Natural killer cell (primary cell): ENCODE measurements around the gene HEATR9. TPM values are rescaled to one million over a fixed set of nuclear protein-coding genes. Genes with fewer than 3 reads are reported as not detected.
A peak's percentile ranks its signal among the peaks of the same experiment; 100 is the strongest.

Experiments
- ATAC-seq, 3 donors: fragments of 150-1000 bp in 2 of 3; fragments of 200-7000 bp in 1 of 3; cut with Tn5 transposase; 1 replicate in 1 of 3; 2 replicates in 2 of 3; pipeline ENCODE4 v1.10.0; 2021; ENCODE audit warnings: mild to moderate bottlenecking in 2 of 3, moderate library complexity in 2 of 3
- DNase-seq, 2 donors: peaks; one replicate each; pipeline versions ENCODE4 v3.0.0 to v3.0.0-alpha.2; 2013 to 2021; ENCODE audit warnings: mixed read lengths in 1 of 2
- H3K27ac ChIP-seq: one replicate; pipeline ENCODE4 v1.5.1; 2013; ENCODE audit warnings: mild to moderate bottlenecking, low read length
- H3K27me3 ChIP-seq: one replicate; pipeline ENCODE4 v1.6.1; 2013; ENCODE audit warnings: low read length; ENCODE audit not compliant: control insufficient read depth, insufficient read depth
- H3K36me3 ChIP-seq: one replicate; pipeline ENCODE4 v1.6.1; 2013; ENCODE audit warnings: low read length; ENCODE audit not compliant: control insufficient read depth, insufficient read depth
- H3K4me1 ChIP-seq: one replicate; pipeline ENCODE4 v1.6.1; 2013; ENCODE audit warnings: low read length; ENCODE audit not compliant: control insufficient read depth, insufficient read depth
- H3K4me3 ChIP-seq: one replicate; pipeline ENCODE4 v1.5.1; 2013; ENCODE audit warnings: low read length
- H3K9me3 ChIP-seq: one replicate; pipeline ENCODE4 v1.6.1; 2013; ENCODE audit warnings: low read length; ENCODE audit not compliant: control insufficient read depth, insufficient read depth
- H3K27ac Mint-ChIP-seq, 2 donors: one replicate each; pipeline ENCODE4 v1.8.0; 2022; ENCODE audit warnings: mild to moderate bottlenecking in 2 of 2, mixed read lengths in 2 of 2, moderate library complexity in 1 of 2
- H3K27me3 Mint-ChIP-seq, 2 donors: one replicate each; pipeline ENCODE4 v1.8.0; 2022; ENCODE audit warnings: low read depth in 2 of 2, mixed read lengths in 2 of 2
- H3K36me3 Mint-ChIP-seq: one replicate; pipeline ENCODE4 v1.8.0; 2022; ENCODE audit warnings: mixed read lengths
- H3K4me1 Mint-ChIP-seq, 2 donors: one replicate each; pipeline ENCODE4 v1.8.0; 2022; ENCODE audit warnings: mixed read lengths in 2 of 2
- H3K4me3 Mint-ChIP-seq: one replicate; pipeline ENCODE4 v1.8.0; 2022; ENCODE audit warnings: mild to moderate bottlenecking, moderate library complexity, mixed read lengths
- H3K9me3 Mint-ChIP-seq, 2 donors: one replicate each; pipeline ENCODE4 v1.8.0; 2022; ENCODE audit warnings: mixed read lengths in 2 of 2
- CTCF ChIP-seq: fragments of 200-600 bp; IDR thresholded peaks from one replicate; pipeline ENCODE4 v1.8.0; 2022; ENCODE audit warnings: antibody characterized with exemption
- WGBS: methylation state at CpG from one replicate; pipeline ENCODE4 v1.1.7; 2013; ENCODE audit warnings: missing lambda C conversion rate; ENCODE audit not compliant: insufficient coverage; 5-methylcytosine and 5-hydroxymethylcytosine counted together
- intact Hi-C: fragments of 100-400 bp; cut with micrococcal nuclease; formaldehyde crosslinking; loops from one replicate; pipeline ENCODE4 v1.14.2; 2022
- total RNA-seq, 4 donors: library from RNA; stranded (reverse); fragments of 120-200 nt in 1 of 4; gene quantifications; one replicate each; pipeline versions ENCODE4 v1.2.3 to v1.2.4, GENCODE V29; 2013 to 2022

Gene HEATR9
- total RNA-seq, 3 donors from 2014 or later (not counting 1 experiment from before 2014, with no cell fraction given) = 10.0 to 24.1 (median 15.1) TPM

GRCh38 chr17:35889818-35890773 lies 21.4 kb upstream of the HEATR9 start:
- ATAC-seq = peak; percentile 21 to 51 (median 32)
- Mint-ChIP-seq H3K4me1 (peaks cover 67 to 82% of the 10 kb centered on the region in 2 donors), H3K4me3 (peak overlapping the region; percentile 80), H3K27ac (peak overlapping the region; percentile 97 to 98), H3K27me3 (no peaks in the 10 kb centered on the region), H3K36me3 (no peaks in the 10 kb centered on the region), H3K9me3 (no peaks in the 10 kb centered on the region)
- H3K4me3 ChIP-seq = no peak overlapping the region
- no peaks in the 10 kb centered on the region for H3K36me3 ChIP-seq
- 75% methylated on average over 1 of the region's 2 CpGs for WGBS
- TF ChIP-seq CTCF = no peak
- peaks cover 79% of the 10 kb centered on the region for H3K4me1 ChIP-seq
- peak in 1 of 2 donors; percentile 62 for DNase-seq
- H3K27me3 ChIP-seq = no peaks in the 10 kb centered on the region
- peak overlapping the region; percentile 76 for H3K27ac ChIP-seq
- no peaks in the 10 kb centered on the region for H3K9me3 ChIP-seq
- intact Hi-C loops = loop anchor here (1.0 to 5.0 kb wide), 6 partner anchors 8 to 648 kb away; partner anchors contain the start of genes CCL4L2, CCL5 and SLFN5

- H3K4me3 ChIP-seq = no peak overlapping the region
- peak overlapping the region; percentile 76 for H3K27ac ChIP-seq
- peaks cover 71% of the 10 kb centered on the region for H3K4me1 ChIP-seq
- peak overlapping the region; percentile 97 to 98 for H3K27ac Mint-ChIP-seq
- intact Hi-C loops = loop anchor here (1.0 kb wide), 2 partner anchors 9 kb away; partner anchors contain the start of gene CCL5
- H3K36me3 Mint-ChIP-seq = no peaks in the 10 kb centered on the region
- H3K27me3 ChIP-seq = no peaks in the 10 kb centered on the region
- H3K4me1 Mint-ChIP-seq = peaks cover 58 to 75% of the 10 kb centered on the region in 2 donors
- no peak for TF ChIP-seq CTCF
- H3K4me3 Mint-ChIP-seq = peak overlapping the region; percentile 72
- no peaks in the 10 kb centered on the region for H3K9me3 Mint-ChIP-seq
- peak; percentile 55 to 80 (median 68) for ATAC-seq
- H3K27me3 Mint-ChIP-seq = no peaks in the 10 kb centered on the region
- 5% methylated on average over 2 of the region's 2 CpGs for WGBS
- DNase-seq = peak; percentile 41 to 70
- H3K36me3 ChIP-seq = no peaks in the 10 kb centered on the region
- H3K9me3 ChIP-seq = no peaks in the 10 kb centered on the region
These were observed 20.6 kb upstream of the HEATR9 start for GRCh38 chr17:35889241-35889640.

GRCh38 chr17:35879773-35880654 lies 11.3 kb upstream of the HEATR9 start, which contains the start of gene CCL5:
TSS of gene CCL5 (minus strand) at chr17:35880360.
- Mint-ChIP-seq H3K4me1 (peaks cover 53 to 64% of the 10 kb centered on the region in 2 donors), H3K9me3 (no peaks in the 10 kb centered on the region), H3K27me3 (no peaks in the 10 kb centered on the region), H3K4me3 (peak within 1 kb of the TSS; percentile 91), H3K27ac (peak within 1 kb of the TSS; percentile 93 to 99), H3K36me3 (peaks cover 7% of the 10 kb centered on the region)
- no peak for TF ChIP-seq CTCF
- H3K36me3 ChIP-seq = peaks cover 21% of the 10 kb centered on the region
- WGBS = 53% methylated on average over 11 of the region's 11 CpGs
- H3K9me3 ChIP-seq = no peaks in the 10 kb centered on the region
- intact Hi-C loops = loop anchor here (1.0 to 10.0 kb wide), 3 partner anchors 9 to 1065 kb away; partner anchors contain the start of gene AATF
- peak; percentile 75 to 85 for DNase-seq
- peak within 1 kb of the TSS; percentile 65 for H3K4me3 ChIP-seq
- H3K4me1 ChIP-seq = peaks cover 42% of the 10 kb centered on the region
- peak; percentile 80 to 91 (median 89) for ATAC-seq
- no peaks in the 10 kb centered on the region for H3K27me3 ChIP-seq
- peak within 1 kb of the TSS; percentile 96 for H3K27ac ChIP-seq
